8988T (cell line): Measurements from ENCODE around the gene BMPER.

Experiments
- DNase-seq: peaks from one replicate; pipeline ENCODE4 v3.0.0; 2011

The BMPER gene

GRCh38 chr7:33892945-33893344 lies 12.4 kb upstream of the BMPER start:
- no peak for DNase-seq

- DNase-seq, result no peak
These were observed 12.0 kb upstream of the BMPER start for GRCh38 chr7:33893377-33893776.

- DNase-seq, result peak; percentile 25
These were observed 10.1 kb upstream of the BMPER start for GRCh38 chr7:33895025-33895804.

GRCh38 chr7:33900501-33900900 lies 4.8 kb upstream of the BMPER start:
- DNase-seq, result no peak

- no peak for DNase-seq
These were observed 4.1 kb upstream of the BMPER start for GRCh38 chr7:33901199-33901598.

GRCh38 chr7:33901847-33902246 lies 3.5 kb upstream of the BMPER start:
- DNase-seq, result no peak

- DNase-seq, result no peak
These were observed 2.6 kb upstream of the BMPER start for GRCh38 chr7:33902746-33903145.

- DNase-seq, result peak; percentile 20
These were observed 1.3 kb upstream of the BMPER start for GRCh38 chr7:33903791-33904680.

GRCh38 chr7:33904681-33905388 lies 504 bp upstream of the BMPER start:
- DNase-seq, result peak; percentile 29

GRCh38 chr7:33906697-33907096 lies 1.4 kb downstream of the BMPER start:
- DNase-seq, result no peak

- DNase-seq, result no peak
These were observed 2.3 kb downstream of the BMPER start for GRCh38 chr7:33907625-33908024.

GRCh38 chr7:33909318-33909717 lies 4.0 kb downstream of the BMPER start:
- DNase-seq, result no peak

GRCh38 chr7:33909755-33910154 lies 4.4 kb downstream of the BMPER start:
- DNase-seq, result no peak

GRCh38 chr7:33910756-33911155 lies 5.4 kb downstream of the BMPER start:
- no peak for DNase-seq

- no peak for DNase-seq
These were observed 11.2 kb downstream of the BMPER start for GRCh38 chr7:33916357-33917081.

GRCh38 chr7:33917661-33918060 lies 12.3 kb downstream of the BMPER start:
- DNase-seq, result no peak

GRCh38 chr7:33918438-33919143 lies 13.3 kb downstream of the BMPER start:
- no peak for DNase-seq

- DNase-seq, result no peak
These were observed 14.1 kb downstream of the BMPER start for GRCh38 chr7:33919449-33919848.

GRCh38 chr7:33921216-33921938 lies 16.0 kb downstream of the BMPER start:
- DNase-seq, result no peak

- no peak for DNase-seq
These were observed 17.5 kb downstream of the BMPER start for GRCh38 chr7:33922820-33923219.
